ENCODE data around the gene CMTM3. TPM values are rescaled to one million over a fixed set of nuclear protein-coding genes. Genes with fewer than 3 reads are reported as not detected.

The CMTM3 gene
- polyA plus RNA-seq, 1 of the 3 experiments (the other 2 are of a cell fraction), result 69.4 TPM

DNA sequence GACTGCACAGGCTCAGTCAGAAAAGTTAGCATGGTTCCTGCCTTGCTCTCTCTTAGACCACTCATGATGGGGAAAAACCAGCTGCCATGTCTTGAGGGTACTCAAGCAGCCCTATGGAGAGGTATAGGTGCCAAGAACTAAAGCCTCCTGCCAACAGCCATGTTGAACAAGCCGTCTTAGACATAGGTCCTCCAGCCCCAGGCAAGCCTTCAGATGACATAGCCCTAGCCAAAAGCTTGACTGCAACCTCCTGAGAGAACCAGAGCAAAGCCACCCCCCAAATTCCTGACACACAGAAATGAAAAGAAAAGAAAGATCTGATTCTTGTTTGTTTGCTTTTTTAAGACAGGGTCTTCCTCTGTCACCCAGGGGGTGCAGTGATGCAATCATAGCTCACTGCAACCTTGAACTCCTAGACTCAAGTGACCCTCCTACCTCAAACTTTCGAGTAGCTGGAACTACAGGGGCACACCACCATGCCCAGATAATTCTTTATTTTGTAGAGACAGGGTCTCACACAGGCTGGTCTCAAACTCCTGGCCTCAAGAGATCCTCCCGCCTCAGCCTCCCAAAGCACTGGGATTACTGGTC lies 36.3 kb downstream of the CMTM3 start:
- no peak for DNase-seq
- CTCF ChIA-PET, result interaction anchor here (1.4 to 9.2 kb wide), 3 partner anchors 10 to 88 kb away, joined by 4 to 66 read pairs (median 13); no protein-coding TSS in a partner anchor

More for the DNA sequence above, 36.3 kb downstream of the CMTM3 start:
- no peak for TF ChIP-seq PBX3 (IDR thresholded peaks at IDR 0.05)
- TF ChIP-seq, protein P1, sequence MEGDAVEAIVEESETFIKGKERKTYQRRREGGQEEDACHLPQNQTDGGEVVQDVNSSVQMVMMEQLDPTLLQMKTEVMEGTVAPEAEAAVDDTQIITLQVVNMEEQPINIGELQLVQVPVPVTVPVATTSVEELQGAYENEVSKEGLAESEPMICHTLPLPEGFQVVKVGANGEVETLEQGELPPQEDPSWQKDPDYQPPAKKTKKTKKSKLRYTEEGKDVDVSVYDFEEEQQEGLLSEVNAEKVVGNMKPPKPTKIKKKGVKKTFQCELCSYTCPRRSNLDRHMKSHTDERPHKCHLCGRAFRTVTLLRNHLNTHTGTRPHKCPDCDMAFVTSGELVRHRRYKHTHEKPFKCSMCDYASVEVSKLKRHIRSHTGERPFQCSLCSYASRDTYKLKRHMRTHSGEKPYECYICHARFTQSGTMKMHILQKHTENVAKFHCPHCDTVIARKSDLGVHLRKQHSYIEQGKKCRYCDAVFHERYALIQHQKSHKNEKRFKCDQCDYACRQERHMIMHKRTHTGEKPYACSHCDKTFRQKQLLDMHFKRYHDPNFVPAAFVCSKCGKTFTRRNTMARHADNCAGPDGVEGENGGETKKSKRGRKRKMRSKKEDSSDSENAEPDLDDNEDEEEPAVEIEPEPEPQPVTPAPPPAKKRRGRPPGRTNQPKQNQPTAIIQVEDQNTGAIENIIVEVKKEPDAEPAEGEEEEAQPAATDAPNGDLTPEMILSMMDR (IDR thresholded peaks at IDR 0.05), result no peak
- no peak for TF ChIP-seq MXI1 (IDR thresholded peaks at IDR 0.05; ENCODE audit: low read depth, low read length)
- TF ChIP-seq TEAD4 (IDR thresholded peaks at IDR 0.05; ENCODE audit: borderline replicate concordance, insufficient read depth), result no peak
- TF ChIP-seq RCOR1 (IDR thresholded peaks at IDR 0.05; ENCODE audit: low read length), result no peak
- no peak for TF ChIP-seq YY1 (IDR thresholded peaks at IDR 0.05; ENCODE audit: low read depth)
- TF ChIP-seq, protein P2, sequence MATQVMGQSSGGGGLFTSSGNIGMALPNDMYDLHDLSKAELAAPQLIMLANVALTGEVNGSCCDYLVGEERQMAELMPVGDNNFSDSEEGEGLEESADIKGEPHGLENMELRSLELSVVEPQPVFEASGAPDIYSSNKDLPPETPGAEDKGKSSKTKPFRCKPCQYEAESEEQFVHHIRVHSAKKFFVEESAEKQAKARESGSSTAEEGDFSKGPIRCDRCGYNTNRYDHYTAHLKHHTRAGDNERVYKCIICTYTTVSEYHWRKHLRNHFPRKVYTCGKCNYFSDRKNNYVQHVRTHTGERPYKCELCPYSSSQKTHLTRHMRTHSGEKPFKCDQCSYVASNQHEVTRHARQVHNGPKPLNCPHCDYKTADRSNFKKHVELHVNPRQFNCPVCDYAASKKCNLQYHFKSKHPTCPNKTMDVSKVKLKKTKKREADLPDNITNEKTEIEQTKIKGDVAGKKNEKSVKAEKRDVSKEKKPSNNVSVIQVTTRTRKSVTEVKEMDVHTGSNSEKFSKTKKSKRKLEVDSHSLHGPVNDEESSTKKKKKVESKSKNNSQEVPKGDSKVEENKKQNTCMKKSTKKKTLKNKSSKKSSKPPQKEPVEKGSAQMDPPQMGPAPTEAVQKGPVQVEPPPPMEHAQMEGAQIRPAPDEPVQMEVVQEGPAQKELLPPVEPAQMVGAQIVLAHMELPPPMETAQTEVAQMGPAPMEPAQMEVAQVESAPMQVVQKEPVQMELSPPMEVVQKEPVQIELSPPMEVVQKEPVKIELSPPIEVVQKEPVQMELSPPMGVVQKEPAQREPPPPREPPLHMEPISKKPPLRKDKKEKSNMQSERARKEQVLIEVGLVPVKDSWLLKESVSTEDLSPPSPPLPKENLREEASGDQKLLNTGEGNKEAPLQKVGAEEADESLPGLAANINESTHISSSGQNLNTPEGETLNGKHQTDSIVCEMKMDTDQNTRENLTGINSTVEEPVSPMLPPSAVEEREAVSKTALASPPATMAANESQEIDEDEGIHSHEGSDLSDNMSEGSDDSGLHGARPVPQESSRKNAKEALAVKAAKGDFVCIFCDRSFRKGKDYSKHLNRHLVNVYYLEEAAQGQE (IDR thresholded peaks at IDR 0.05; ENCODE audit: low read depth, low read length), result no peak
- TF ChIP-seq, protein P3, sequence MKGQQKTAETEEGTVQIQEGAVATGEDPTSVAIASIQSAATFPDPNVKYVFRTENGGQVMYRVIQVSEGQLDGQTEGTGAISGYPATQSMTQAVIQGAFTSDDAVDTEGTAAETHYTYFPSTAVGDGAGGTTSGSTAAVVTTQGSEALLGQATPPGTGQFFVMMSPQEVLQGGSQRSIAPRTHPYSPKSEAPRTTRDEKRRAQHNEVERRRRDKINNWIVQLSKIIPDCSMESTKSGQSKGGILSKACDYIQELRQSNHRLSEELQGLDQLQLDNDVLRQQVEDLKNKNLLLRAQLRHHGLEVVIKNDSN (IDR thresholded peaks at IDR 0.05; ENCODE audit: borderline replicate concordance, low read depth), result no peak
- no peak for TF ChIP-seq POLR2AphosphoS5 (IDR thresholded peaks at IDR 0.05; ENCODE audit: low read depth, low read length)
- TF ChIP-seq JUND (IDR thresholded peaks at IDR 0.05), result no peak
- TF ChIP-seq, protein P4, sequence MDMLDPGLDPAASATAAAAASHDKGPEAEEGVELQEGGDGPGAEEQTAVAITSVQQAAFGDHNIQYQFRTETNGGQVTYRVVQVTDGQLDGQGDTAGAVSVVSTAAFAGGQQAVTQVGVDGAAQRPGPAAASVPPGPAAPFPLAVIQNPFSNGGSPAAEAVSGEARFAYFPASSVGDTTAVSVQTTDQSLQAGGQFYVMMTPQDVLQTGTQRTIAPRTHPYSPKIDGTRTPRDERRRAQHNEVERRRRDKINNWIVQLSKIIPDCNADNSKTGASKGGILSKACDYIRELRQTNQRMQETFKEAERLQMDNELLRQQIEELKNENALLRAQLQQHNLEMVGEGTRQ (IDR thresholded peaks at IDR 0.05; ENCODE audit: borderline replicate concordance, low read depth, low read length), result no peak
- TF ChIP-seq GATA2 (CRISPR knock-in tag; IDR thresholded peaks at IDR 0.05), result no peak
- no peak for TF ChIP-seq MEF2A (IDR thresholded peaks at IDR 0.05; ENCODE audit: borderline replicate concordance, low read depth)
- no peak for TF ChIP-seq NRF1 (IDR thresholded peaks at IDR 0.05; ENCODE audit: low read depth, low read length)
- TF ChIP-seq SMC3 (IDR thresholded peaks at IDR 0.05; ENCODE audit: low read depth, low read length), result no peak
- TF ChIP-seq, protein P5, sequence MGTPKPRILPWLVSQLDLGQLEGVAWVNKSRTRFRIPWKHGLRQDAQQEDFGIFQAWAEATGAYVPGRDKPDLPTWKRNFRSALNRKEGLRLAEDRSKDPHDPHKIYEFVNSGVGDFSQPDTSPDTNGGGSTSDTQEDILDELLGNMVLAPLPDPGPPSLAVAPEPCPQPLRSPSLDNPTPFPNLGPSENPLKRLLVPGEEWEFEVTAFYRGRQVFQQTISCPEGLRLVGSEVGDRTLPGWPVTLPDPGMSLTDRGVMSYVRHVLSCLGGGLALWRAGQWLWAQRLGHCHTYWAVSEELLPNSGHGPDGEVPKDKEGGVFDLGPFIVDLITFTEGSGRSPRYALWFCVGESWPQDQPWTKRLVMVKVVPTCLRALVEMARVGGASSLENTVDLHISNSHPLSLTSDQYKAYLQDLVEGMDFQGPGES (IDR thresholded peaks at IDR 0.05; ENCODE audit: low read depth, low read length), result no peak
- TF ChIP-seq NFIC (IDR thresholded peaks at IDR 0.05; ENCODE audit: borderline replicate concordance), result no peak
- TF ChIP-seq TCF12 (IDR thresholded peaks at IDR 0.05), result no peak
- H3K9me3 ChIP-seq, result no peaks in the 10 kb centered on the region
- 94% methylated on average over 3 of the region's 3 CpGs for WGBS (ENCODE audit: low lambda C conversion rate)
- H3K9ac ChIP-seq, result no peak overlapping the region
- H3K4me3 ChIP-seq (ENCODE audit: low read depth in 2 of 2, low read length in 1 of 2), result no peak overlapping the region
- H3K9me2 ChIP-seq, result no peaks in the 10 kb centered on the region
- H4K20me1 ChIP-seq (ENCODE audit: insufficient read depth), result no peaks in the 10 kb centered on the region
- peaks cover 5% of the 10 kb centered on the region for H3F3A ChIP-seq (replicated peaks; ENCODE audit: insufficient read depth)
- POLR2A ChIA-PET, result no interaction called here
- H3K27me3 ChIP-seq (ENCODE audit: insufficient read depth), result no peaks in the 10 kb centered on the region
- no peaks in the 10 kb centered on the region for H3K4me1 ChIP-seq (ENCODE audit: control insufficient read depth in 1 of 2, insufficient read depth in 2 of 2, low read depth in 1 of 2, low read length in 1 of 2)
- no peak overlapping the region for H3K27ac ChIP-seq (ENCODE audit: low read depth in 2 of 2, low read length in 1 of 2)
- H3K36me3 ChIP-seq (replicated peaks in 1 of 2; ENCODE audit: control insufficient read depth in 1 of 2, insufficient read depth in 2 of 2, low read length in 1 of 2), result no peaks in the 10 kb centered on the region
- H2AFZ ChIP-seq (ENCODE audit: low read depth), result no peak overlapping the region
- H3K79me2 ChIP-seq (ENCODE audit: insufficient read depth), result peaks cover 9% of the 10 kb centered on the region; the same call in 1 of the 2 replicates
- no peak overlapping the region for H3K4me2 ChIP-seq

Data from SK-N-SH (cell line).